ENCODE measurements around the gene EPB41L4A.

EPB41L4A gene

DNA sequence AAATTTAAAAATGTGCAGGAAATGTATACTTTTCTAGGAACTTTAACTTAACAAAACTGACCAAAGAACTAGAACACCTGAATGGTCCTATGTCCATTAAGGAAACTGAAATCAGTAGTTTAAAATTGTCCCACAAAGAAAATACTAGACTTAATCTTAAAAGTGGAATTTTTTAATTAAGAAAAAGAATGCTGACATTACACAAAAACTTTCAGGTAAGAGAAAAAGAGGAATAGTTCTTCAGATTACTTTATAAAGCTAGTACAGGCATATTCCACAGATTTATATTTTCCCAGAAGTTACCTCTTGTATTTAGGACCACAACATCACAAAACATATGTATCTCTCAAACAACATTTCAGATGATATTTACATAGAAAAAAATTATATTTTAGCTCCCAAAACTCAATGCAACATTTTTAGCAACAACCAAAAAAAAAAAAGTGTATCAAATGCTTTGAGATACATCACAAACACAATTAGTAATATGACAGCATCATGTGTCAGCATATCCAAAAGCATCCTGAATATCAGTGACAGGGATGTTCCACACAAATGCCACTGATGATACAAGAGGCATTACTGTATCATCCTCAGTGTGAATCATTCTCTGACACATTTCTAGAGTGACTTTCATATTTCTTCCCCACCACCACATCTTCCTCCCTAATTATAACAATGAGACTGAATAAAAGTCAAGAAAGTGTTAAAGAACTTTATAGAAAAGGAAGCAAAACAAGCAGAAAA, 264.0 kb downstream of the EPB41L4A start:
- no peak for DNase-seq (ENCODE audit: low spot score)

DNA sequence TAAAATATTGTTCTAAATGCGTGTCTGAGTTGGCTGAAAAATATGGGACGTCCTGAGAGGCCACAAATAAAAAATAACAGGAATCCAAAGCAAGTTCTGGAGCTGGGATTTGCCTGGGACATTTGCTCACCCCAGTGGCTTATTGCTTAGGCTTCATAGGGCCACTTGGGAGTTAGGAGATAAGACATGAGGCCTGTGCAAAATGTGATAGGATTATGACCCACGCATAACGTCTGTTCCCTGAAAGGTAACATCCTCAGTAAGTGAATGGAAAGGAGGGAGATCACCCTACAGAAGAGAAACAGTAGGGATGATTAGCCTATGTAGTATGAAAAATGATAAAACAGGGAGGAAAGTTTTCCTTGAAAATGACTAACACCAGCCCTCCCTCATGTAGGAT, 269.4 kb downstream of the EPB41L4A start:
- DNase-seq (ENCODE audit: low spot score): peak; percentile 46

DNA sequence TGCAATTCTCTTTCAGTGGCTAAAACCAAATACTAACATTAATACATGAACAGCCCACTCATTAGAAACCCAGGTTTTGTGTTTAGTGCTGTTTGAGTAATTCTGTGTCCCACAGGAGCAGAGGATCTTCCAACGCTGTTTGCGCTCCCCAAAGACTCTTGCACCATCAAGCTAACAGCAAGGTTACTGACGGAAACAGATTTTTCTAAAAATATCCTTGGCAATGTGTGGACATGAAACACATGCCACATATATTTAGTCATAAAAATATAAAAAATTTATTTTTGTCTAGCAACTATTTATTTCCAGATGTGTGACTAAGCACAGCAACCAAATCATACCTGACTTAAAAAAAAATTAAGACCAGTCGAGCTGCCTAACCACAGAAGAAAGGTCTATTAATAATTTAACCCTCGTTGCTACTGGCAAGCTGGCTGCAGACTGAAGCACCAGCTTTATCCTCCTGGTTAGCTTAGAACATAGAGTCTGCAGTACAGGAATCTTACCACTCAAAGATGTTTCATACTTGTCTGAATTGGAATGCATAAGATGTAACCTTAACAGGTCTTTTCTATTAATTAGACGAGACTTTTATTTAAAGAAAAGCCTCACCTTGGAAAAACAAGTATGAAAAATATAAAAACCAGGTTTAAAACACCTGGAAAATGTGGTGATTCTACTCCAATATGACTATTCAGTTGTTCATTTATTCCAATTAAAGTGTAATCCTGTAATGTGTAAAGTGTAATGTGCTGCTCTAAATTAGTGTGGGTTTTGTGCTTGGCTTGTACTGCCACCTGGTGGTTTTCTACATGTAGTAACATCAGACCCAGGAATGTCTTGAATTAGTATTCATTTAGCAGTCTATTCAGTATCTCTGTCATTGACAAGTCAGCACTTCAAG, 272.5 kb downstream of the EPB41L4A start:
- peak; percentile 44 for DNase-seq (ENCODE audit: low spot score)

DNA sequence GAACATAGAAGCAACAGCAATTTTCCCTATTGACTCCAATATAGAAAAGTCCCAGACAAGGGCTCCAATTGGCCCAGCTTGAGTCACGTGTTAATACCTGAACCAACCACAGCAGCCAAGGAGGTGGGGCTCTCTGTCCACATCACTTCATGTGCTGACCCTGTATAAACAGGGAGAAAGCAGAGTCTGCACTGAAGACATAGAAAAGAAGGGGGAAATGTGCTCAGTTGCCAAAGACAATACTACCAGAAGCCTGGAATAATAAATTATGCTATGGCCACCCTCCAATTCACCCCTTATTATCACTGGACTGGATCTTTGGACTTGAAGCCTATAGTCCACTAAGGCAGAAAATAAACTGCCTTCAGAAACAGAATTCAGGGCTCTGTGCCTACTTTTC, 275.4 kb downstream of the EPB41L4A start:
- no peak for DNase-seq (ENCODE audit: low spot score)

- no peak for DNase-seq (ENCODE audit: low spot score)
Measured at GRCh38 chr5:112142769-112143270, 276.3 kb downstream of the EPB41L4A start.

GRCh38 chr5:112141582-112141981, 277.5 kb downstream of the EPB41L4A start:
- no peak for DNase-seq (ENCODE audit: low spot score)

- DNase-seq (ENCODE audit: low spot score): no peak
Measured at GRCh38 chr5:112138526-112138925, 280.6 kb downstream of the EPB41L4A start.

DNA sequence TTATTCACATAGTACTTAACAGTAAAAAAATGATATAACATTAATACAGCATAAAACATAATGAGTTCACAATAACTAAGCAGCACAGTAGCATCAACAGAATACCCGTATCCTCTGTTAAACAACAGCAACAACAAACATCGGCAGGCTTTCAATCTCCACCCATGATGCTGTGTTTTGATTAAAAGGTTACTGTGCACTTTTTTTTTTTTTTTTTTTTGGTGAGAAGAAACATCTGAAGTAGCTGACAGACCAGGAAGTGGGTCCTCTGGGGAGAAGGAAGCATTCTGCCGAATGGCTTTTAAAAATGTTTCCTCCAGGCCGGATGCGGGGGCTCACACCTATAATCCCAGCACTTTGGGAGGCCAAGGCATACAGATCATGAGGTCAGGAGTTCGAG, 282.3 kb downstream of the EPB41L4A start:
- DNase-seq (ENCODE audit: low spot score): no peak

DNA sequence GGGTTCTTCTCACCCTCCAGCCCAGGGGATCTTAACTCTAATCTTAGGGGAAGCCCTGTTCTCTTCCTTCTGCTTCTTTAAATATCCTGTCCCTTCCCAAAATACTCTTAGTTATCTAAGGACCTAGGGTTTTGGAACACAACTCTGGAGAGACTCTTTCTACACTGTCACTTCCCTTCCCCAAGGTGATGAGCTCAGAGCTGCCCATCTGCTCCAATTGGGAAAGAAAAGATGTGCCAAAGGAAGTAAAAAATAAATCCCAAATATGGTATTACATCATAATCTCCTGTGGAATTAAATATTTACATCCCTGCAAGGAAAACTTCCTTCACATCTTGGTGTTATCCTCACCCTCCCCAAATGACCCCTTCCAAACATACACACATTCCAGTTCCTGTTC, 291.2 kb downstream of the EPB41L4A start:
- DNase-seq (ENCODE audit: low spot score): no peak

- DNase-seq (ENCODE audit: low spot score): no peak
Measured at GRCh38 chr5:112126982-112127381, 292.1 kb downstream of the EPB41L4A start.

GRCh38 chr5:112125903-112126302, 293.2 kb downstream of the EPB41L4A start:
- no peak for DNase-seq (ENCODE audit: low spot score)

- DNase-seq (ENCODE audit: low spot score): no peak
Measured at GRCh38 chr5:112124788-112125187, 294.3 kb downstream of the EPB41L4A start.

- no peak for DNase-seq (ENCODE audit: low spot score)
Measured at GRCh38 chr5:112123086-112123485, 296.0 kb downstream of the EPB41L4A start.

DNA sequence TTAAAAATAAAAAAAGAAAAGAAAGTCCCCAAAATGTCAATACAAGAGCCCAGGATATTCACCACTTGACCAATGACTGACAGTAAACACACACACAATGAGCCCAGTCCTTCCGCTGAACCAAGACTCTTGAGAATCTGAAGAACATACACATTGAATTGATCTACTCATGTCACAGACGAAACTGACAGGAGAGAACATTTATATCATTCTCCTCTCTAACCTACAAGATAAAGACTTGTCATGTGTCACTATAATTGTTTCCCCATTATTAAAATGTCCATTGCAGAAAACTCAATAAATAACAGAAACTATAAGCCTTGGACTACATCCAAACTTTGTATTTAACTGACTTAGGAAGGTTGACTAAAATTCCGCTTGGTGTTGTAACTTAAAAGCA, 296.7 kb downstream of the EPB41L4A start:
- DNase-seq (ENCODE audit: low spot score): no peak

DNA sequence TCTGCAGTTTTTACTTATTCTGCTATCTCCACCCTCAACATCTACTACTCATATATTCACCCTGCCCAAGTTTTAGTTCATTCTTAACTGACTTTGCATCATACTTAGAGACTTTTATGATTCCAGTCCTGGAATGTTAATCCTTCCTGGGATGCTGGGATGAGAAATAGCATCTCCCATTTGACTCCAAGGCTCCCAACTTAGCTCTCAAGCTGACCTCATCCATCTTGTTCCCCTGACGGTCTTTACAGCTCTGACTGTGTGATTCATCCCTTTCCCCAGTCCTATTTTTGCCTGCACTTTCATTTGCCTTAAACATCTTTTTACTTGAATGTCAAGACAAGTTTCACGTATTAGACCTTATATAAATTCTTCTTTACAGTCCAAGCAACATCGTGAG, 297.8 kb downstream of the EPB41L4A start:
- DNase-seq (ENCODE audit: low spot score): no peak

DNA sequence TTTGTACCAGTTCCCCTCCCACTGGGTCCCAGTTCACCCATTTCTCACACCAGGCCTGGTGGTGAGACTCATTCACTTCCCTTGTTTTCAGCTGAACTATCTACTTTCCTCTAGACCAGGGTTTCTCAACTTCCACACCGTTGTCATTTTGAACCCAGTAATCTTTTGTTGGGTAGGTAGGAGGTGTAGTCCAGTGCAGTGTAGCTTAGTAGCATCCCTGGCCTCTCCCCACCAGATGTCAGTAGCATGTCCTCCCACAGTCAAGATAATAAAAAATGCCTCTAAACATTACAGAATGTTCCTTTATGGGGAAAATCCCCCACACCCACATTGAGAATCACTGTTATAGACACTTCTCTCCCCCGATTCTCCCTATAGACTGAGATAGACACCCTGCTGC, 299.1 kb downstream of the EPB41L4A start:
- no peak for DNase-seq (ENCODE audit: low spot score)

DNA sequence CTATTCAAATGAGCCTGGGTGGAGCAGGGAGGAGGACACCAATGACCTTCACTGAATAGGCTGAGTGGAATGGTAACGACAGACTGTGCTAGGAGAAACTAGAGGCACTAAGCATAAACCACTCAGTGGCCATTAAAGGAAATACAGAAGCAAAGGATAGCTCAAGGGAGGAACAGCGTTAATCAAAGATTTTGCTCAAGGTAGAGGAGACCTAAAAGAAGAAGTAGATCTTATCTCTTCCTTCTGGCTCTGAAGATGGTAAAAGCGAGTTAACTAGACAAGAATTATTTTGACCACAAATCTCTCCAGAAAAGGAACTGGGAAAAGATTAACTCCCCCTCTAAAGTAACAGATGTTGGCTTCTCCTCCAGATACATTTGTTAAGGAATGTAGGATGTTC, 299.6 kb downstream of the EPB41L4A start:
- no peak for DNase-seq (ENCODE audit: low spot score)

- DNase-seq (ENCODE audit: low spot score): no peak
Measured at GRCh38 chr5:112117551-112117950, 301.5 kb downstream of the EPB41L4A start.

- no peak for DNase-seq (ENCODE audit: low spot score)
Measured at GRCh38 chr5:112116371-112116770, 302.7 kb downstream of the EPB41L4A start.

DNA sequence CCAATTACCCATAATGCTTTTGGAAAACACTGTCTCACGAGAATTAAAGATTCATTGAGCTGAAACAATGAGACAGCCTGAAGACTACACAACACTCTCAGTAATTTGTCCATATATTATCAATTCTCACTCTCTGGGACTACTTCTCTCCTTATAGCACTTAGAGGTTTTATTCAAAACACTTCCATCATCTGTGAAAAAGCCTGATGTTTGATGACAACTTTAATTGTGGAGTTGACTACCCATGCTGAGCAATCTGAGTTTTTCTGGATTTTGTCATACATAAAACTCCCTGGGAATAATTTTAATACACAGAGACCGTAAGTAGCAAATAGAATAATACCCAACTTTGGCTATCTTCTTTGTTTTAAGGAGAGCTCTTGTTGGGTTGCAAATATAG, 305.5 kb downstream of the EPB41L4A start:
- DNase-seq (ENCODE audit: low spot score): no peak
